ENCODE results near the gene KCNG2. TPM values are rescaled to one million over a fixed set of nuclear protein-coding genes. Genes with fewer than 3 reads are reported as not detected.
A peak's percentile ranks its signal among the peaks of the same experiment; 100 is the strongest.
"Not testable (repeated sequence)": the region's sequence is repeated elsewhere in the genome, so short reads cannot be mapped to it uniquely, and the experiment has no call there.

KCNG2 gene
- not detected for total RNA-seq

GRCh38 chr18:79797518-79798345 lies at the start of gene KCNG2:
KCNG2 (plus strand) TSS chr18:79797938; CDS start chr18:79863668, 65,730 bp downstream.
- CTCF ChIA-PET, result no interaction called here
- intact Hi-C loops (cut with micrococcal nuclease), result no loop called here

GRCh38 chr18:79748321-79749180 lies 49.2 kb upstream of the KCNG2 start:
- peaks cover 6% of the 10 kb centered on the region for H3K9me3 Mint-ChIP-seq
- no peak for DNase-seq
- H3K36me3 Mint-ChIP-seq, result peaks cover 45% of the 10 kb centered on the region
- intact Hi-C loops (cut with micrococcal nuclease), result no loop called here
- ChIA-PET POLR2A (no interaction called here), CTCF (no interaction called here)
- H3K4me1 Mint-ChIP-seq (ENCODE audit: low read depth), result no peaks in the 10 kb centered on the region
- H3K27ac Mint-ChIP-seq, result no peak overlapping the region
- H3K4me3 Mint-ChIP-seq, result no peak overlapping the region
- H3K27me3 Mint-ChIP-seq, result no peaks in the 10 kb centered on the region

More at GRCh38 chr18:79797518-79798345, at the start of gene KCNG2:
- Mint-ChIP-seq H3K4me1 (ENCODE audit: low read depth) (peaks cover 10% of the 10 kb centered on the region), H3K27me3 (peaks cover 46% of the 10 kb centered on the region), H3K27ac (no peak within 1 kb of the TSS), H3K9me3 (no peaks in the 10 kb centered on the region), H3K4me3 (peak within 1 kb of the TSS; percentile 32), H3K36me3 (no peaks in the 10 kb centered on the region)
- POLR2A ChIA-PET, result no interaction called here
- peak; percentile 32 for DNase-seq

- H3K27ac Mint-ChIP-seq, result peak overlapping the region; percentile 38
- peaks cover 2% of the 10 kb centered on the region for H3K9me3 Mint-ChIP-seq
- H3K4me3 Mint-ChIP-seq, result no peak overlapping the region
- peaks cover 45% of the 10 kb centered on the region for H3K36me3 Mint-ChIP-seq
- H3K4me1 Mint-ChIP-seq (ENCODE audit: low read depth), result no peaks in the 10 kb centered on the region
- ChIA-PET CTCF (no interaction called here), POLR2A (no interaction called here)
- DNase-seq, result no peak
- intact Hi-C loops (cut with micrococcal nuclease), result no loop called here
- H3K27me3 Mint-ChIP-seq, result no peaks in the 10 kb centered on the region
Measured at GRCh38 chr18:79749251-79750191, 48.2 kb upstream of the KCNG2 start.

GRCh38 chr18:79750980-79751571 lies 46.7 kb upstream of the KCNG2 start:
- intact Hi-C loops (cut with micrococcal nuclease), result no loop called here
- Mint-ChIP-seq H3K4me1 (ENCODE audit: low read depth) (no peaks in the 10 kb centered on the region), H3K4me3 (no peak overlapping the region), H3K36me3 (peaks cover 57% of the 10 kb centered on the region), H3K9me3 (peaks cover under 1% of the 10 kb centered on the region), H3K27me3 (no peaks in the 10 kb centered on the region), H3K27ac (no peak overlapping the region)
- ChIA-PET POLR2A (no interaction called here), CTCF (no interaction called here)
- no peak for DNase-seq

GRCh38 chr18:79751918-79752578 lies 45.7 kb upstream of the KCNG2 start:
- H3K9me3 Mint-ChIP-seq; DNase-seq; POLR2A ChIA-PET; H3K27ac Mint-ChIP-seq; H3K27me3 Mint-ChIP-seq; H3K4me1 Mint-ChIP-seq (ENCODE audit: low read depth); CTCF ChIA-PET; H3K4me3 Mint-ChIP-seq; intact Hi-C loops (cut with micrococcal nuclease): not testable (repeated sequence)
- peaks cover 59% of the 10 kb centered on the region for H3K36me3 Mint-ChIP-seq

DNA sequence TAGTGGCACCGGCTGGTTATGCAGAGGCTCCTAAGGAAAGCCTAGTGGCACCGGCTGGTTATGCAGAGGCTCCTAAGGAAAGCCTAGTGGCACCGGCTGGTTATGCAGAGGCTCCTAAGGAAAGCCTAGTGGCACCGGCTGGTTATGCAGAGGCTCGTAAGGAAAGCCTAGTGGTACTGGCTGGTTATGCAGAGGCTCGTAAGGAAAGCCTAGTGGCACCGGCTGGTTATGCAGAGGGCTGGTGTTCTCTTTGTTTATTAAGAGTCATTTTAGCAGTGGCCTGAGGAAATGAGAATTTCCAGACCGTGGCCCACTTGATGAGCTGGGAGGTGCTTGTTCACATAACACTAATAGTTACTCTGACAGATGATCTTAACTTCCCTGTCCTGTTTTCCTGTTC lies 44.8 kb upstream of the KCNG2 start:
- POLR2A ChIA-PET; H3K27ac Mint-ChIP-seq; H3K27me3 Mint-ChIP-seq; H3K4me3 Mint-ChIP-seq; intact Hi-C loops (cut with micrococcal nuclease); CTCF ChIA-PET; DNase-seq; H3K4me1 Mint-ChIP-seq (ENCODE audit: low read depth): not testable (repeated sequence)
- peaks cover 16% of the 10 kb centered on the region for H3K9me3 Mint-ChIP-seq
- H3K36me3 Mint-ChIP-seq, result peaks cover 62% of the 10 kb centered on the region

- ChIA-PET CTCF (no interaction called here), POLR2A (no interaction called here)
- Mint-ChIP-seq H3K27me3 (no peaks in the 10 kb centered on the region), H3K4me3 (no peak overlapping the region), H3K4me1 (ENCODE audit: low read depth) (no peaks in the 10 kb centered on the region), H3K36me3 (peaks cover 63% of the 10 kb centered on the region), H3K27ac (no peak overlapping the region), H3K9me3 (peaks cover 21% of the 10 kb centered on the region)
- intact Hi-C loops (cut with micrococcal nuclease), result no loop called here
- no peak for DNase-seq
Measured at GRCh38 chr18:79753391-79753851, 44.3 kb upstream of the KCNG2 start.

GRCh38 chr18:79754022-79754761 lies 43.5 kb upstream of the KCNG2 start:
- peaks cover 68% of the 10 kb centered on the region for H3K36me3 Mint-ChIP-seq
- no peak overlapping the region for H3K27ac Mint-ChIP-seq
- peaks cover 28% of the 10 kb centered on the region for H3K9me3 Mint-ChIP-seq
- DNase-seq, result no peak
- CTCF ChIA-PET, result no interaction called here
- H3K4me1 Mint-ChIP-seq (ENCODE audit: low read depth), result no peaks in the 10 kb centered on the region
- POLR2A ChIA-PET, result no interaction called here
- no peaks in the 10 kb centered on the region for H3K27me3 Mint-ChIP-seq
- H3K4me3 Mint-ChIP-seq, result no peak overlapping the region
- intact Hi-C loops (cut with micrococcal nuclease), result no loop called here

DNA sequence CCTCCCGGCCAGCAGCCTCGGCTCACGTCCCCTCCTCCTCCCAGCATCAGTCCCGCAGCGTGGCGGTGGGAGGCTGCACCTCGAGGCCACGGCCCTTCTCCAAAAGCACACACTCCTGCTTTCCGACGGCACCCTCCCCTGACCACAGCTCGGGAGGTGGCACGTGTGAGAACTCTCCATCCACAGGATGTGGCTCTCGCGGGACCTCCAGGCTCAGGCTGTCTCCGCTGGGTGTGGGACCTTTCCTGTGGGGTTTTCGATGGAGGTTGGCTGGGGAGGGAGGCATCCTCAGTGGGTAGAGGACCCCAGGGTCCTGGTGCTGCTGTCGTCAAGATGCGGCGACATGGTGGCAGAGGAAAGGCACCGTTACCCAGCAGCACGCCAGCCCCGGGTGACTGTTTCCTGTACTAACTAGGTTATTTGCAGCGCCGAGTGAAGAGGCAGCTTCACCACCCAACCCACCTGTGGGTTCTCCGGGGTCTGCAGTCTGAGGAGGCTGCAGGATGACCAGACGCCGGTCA lies 42.8 kb upstream of the KCNG2 start:
- ChIA-PET POLR2A (no interaction called here), CTCF (no interaction called here)
- DNase-seq, result no peak
- peaks cover 64% of the 10 kb centered on the region for H3K36me3 Mint-ChIP-seq
- H3K4me1 Mint-ChIP-seq (ENCODE audit: low read depth), result no peaks in the 10 kb centered on the region
- intact Hi-C loops (cut with micrococcal nuclease), result no loop called here
- H3K9me3 Mint-ChIP-seq, result peaks cover 34% of the 10 kb centered on the region
- no peak overlapping the region for H3K4me3 Mint-ChIP-seq
- no peak overlapping the region for H3K27ac Mint-ChIP-seq
- no peaks in the 10 kb centered on the region for H3K27me3 Mint-ChIP-seq

DNA sequence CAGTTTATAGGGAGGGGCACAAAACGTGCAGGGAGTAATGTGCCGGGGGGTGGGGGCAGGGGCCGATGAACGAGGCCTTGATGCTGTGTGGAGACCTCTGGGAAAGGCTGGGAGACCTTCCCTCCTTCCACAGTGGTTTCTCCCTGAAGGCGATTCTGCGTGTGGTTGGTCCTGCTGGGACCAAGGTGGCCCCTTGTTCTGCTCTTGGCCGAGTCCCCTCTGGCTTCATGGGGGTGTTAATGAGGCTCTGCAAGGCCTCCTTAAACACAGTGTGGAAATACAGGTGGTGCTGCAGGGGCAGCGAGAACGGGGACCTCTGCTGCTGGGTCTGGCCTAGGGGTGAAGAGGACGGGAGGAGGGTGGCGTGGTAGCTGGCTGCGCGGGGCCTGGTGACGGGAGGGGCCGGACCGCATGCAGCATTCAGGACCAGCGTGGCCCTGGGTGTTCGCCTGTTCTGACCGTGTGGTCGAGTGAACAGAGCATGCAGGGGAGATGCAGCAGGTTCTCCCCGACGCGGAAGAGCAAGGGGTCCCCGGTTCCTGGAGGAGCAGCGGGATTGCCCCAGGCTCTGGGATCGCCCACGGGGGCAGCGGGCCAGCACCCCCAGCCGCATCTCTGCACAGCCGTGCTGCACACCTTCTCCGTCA lies 42.1 kb upstream of the KCNG2 start:
- Mint-ChIP-seq H3K9me3 (peaks cover 41% of the 10 kb centered on the region), H3K4me3 (no peak overlapping the region), H3K36me3 (peaks cover 63% of the 10 kb centered on the region), H3K27ac (no peak overlapping the region), H3K4me1 (ENCODE audit: low read depth) (no peaks in the 10 kb centered on the region), H3K27me3 (no peaks in the 10 kb centered on the region)
- intact Hi-C loops (cut with micrococcal nuclease), result no loop called here
- ChIA-PET CTCF (no interaction called here), POLR2A (no interaction called here)
- DNase-seq, result no peak

Measured in activated CD4-positive, alpha-beta memory T cell treated with anti-CD3 and anti-CD28 coated beads for 36 hours (primary cell).